Vagina (tissue), 2 donors: ENCODE data around the gene DENND5B.

Source experiments
- POLR2A ChIP-seq, 2 donors: fragments of 450-650 bp; IDR thresholded peaks; one replicate each; pipeline ENCODE4 v1.6.1; 2017; ENCODE audit warnings: antibody characterized with exemption in 2 of 2, mild to moderate bottlenecking in 2 of 2, moderate library complexity in 2 of 2
- POLR2AphosphoS5 ChIP-seq, 2 donors: sonication (generic); formaldehyde crosslinking; IDR thresholded peaks; one replicate each; pipeline ENCODE4 v1.9.0; 2017; ENCODE audit warnings: antibody characterized with exemption in 2 of 2, mild to moderate bottlenecking in 2 of 2, low read depth in 1 of 2; ENCODE audit not compliant: insufficient read depth in 1 of 2
- TF ChIP-seq, protein P1 (sequence below), 3 experiments: fragments of 450-650 bp in 2 of 3; fragments of 200-600 bp in 1 of 3; sonication (generic) in 1 of 3; IDR thresholded peaks; one replicate each; pipeline ENCODE4 v1.5.1; 2017 to 2019; ENCODE audit warnings: antibody characterized with exemption in 3 of 3, mild to moderate bottlenecking in 2 of 3, moderate library complexity in 2 of 3

DNA sequence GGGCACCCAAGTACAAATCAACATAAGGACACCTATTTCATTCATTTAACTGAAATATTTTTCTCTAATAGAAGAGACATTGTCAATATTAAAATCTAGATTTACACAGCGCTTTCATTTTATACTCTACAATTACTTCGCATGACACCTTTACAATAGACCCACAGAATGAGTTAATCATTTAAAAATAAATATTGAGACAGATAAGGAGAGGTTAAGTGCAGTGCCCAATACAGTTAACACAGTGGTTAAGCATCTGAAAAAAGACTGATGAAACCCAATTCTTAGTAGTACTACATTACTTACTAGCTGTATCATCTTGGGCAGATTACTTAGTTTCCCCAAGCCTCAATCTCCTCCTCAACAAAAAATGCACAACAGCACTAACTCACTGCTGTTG lies 116.2 kb downstream of the DENND5B start:
- TF ChIP-seq POLR2A (IDR thresholded peaks at IDR 0.05) (no peak), POLR2AphosphoS5 (IDR thresholded peaks at IDR 0.05; ENCODE audit: insufficient read depth in 1 of 2, low read depth in 1 of 2) (no peak)
- TF ChIP-seq, protein P1, sequence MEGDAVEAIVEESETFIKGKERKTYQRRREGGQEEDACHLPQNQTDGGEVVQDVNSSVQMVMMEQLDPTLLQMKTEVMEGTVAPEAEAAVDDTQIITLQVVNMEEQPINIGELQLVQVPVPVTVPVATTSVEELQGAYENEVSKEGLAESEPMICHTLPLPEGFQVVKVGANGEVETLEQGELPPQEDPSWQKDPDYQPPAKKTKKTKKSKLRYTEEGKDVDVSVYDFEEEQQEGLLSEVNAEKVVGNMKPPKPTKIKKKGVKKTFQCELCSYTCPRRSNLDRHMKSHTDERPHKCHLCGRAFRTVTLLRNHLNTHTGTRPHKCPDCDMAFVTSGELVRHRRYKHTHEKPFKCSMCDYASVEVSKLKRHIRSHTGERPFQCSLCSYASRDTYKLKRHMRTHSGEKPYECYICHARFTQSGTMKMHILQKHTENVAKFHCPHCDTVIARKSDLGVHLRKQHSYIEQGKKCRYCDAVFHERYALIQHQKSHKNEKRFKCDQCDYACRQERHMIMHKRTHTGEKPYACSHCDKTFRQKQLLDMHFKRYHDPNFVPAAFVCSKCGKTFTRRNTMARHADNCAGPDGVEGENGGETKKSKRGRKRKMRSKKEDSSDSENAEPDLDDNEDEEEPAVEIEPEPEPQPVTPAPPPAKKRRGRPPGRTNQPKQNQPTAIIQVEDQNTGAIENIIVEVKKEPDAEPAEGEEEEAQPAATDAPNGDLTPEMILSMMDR (IDR thresholded peaks at IDR 0.05): no peak
